Brain microvascular endothelial cell (primary cell): Measurements from ENCODE around the gene TMEM270.
"Not testable (repeated sequence)": the region's sequence is repeated elsewhere in the genome, so short reads cannot be mapped to it uniquely, and the experiment has no call there.

Experiments used
- DNase-seq: peaks from one replicate; pipeline ENCODE4 v3.0.0-alpha.2; 2020
- H3K27ac ChIP-seq: fragments of 250-450 bp; sonication (Bioruptor Pico); 2 replicates; pipeline ENCODE4 v1.5.1; 2020; ENCODE audit warnings: mild to moderate bottlenecking, moderate library complexity
- H3K27me3 ChIP-seq: fragments of 250-450 bp; sonication (Bioruptor Pico); replicated peaks from 2 replicates; pipeline ENCODE4 v1.5.1; 2020; ENCODE audit warnings: mild to moderate bottlenecking
- H3K36me3 ChIP-seq: fragments of 250-450 bp; sonication (Bioruptor Pico); replicated peaks from 2 replicates; pipeline ENCODE4 v1.5.1; 2020; ENCODE audit warnings: mild to moderate bottlenecking
- H3K4me3 ChIP-seq: 2 replicates; pipeline ENCODE4 v1.5.1; 2011; ENCODE audit warnings: low read depth, mild to moderate bottlenecking, control low read depth, low read length, moderate library complexity
- in situ Hi-C: cut with HindIII; loops from 2 replicates; pipeline ENCODE4 v1.10.0; 2017; ENCODE audit warnings: low sequenced_read_pairs, low pct_ligation_motif_present
- TF ChIP-seq, protein P1 (sequence below): IDR thresholded peaks from 2 replicates; pipeline ENCODE4 v1.5.1; 2011; ENCODE audit warnings: low read depth, mild to moderate bottlenecking, moderate library complexity, low read length, control low read depth, inconsistent platforms; ENCODE audit errors: missing control alignments

Gene TMEM270

DNA sequence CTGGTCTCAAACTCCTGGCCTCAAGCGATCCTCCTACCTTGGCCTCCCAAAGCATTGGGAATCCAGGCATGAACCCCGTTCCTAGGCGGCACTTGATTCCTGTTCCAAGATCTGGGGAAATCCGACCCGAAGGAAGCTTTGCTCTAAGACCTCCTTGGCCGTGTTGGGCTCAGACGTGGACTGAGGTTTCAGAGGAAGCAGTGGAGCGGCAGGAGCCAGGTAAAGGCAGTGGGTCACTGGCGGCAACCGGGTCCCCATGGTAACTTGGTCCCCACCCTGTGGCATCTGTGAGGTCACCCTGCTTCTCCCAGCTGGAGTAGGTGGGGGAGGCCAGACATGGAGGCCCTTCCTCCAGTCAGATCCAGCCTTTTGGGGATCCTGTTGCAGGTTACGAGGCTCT lies at the start of gene TMEM270:
TMEM270 (plus strand) TSS at position 301 of the 400 bp plus-strand sequence; CDS start at position 337, 36 bp downstream.
- in situ Hi-C loops, result loop anchor here (25.0 kb wide), 1 partner anchor 326 kb away; no protein-coding TSS in a partner anchor
- TF ChIP-seq, protein P1, sequence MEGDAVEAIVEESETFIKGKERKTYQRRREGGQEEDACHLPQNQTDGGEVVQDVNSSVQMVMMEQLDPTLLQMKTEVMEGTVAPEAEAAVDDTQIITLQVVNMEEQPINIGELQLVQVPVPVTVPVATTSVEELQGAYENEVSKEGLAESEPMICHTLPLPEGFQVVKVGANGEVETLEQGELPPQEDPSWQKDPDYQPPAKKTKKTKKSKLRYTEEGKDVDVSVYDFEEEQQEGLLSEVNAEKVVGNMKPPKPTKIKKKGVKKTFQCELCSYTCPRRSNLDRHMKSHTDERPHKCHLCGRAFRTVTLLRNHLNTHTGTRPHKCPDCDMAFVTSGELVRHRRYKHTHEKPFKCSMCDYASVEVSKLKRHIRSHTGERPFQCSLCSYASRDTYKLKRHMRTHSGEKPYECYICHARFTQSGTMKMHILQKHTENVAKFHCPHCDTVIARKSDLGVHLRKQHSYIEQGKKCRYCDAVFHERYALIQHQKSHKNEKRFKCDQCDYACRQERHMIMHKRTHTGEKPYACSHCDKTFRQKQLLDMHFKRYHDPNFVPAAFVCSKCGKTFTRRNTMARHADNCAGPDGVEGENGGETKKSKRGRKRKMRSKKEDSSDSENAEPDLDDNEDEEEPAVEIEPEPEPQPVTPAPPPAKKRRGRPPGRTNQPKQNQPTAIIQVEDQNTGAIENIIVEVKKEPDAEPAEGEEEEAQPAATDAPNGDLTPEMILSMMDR, result no peak

GRCh38 chr7:73811760-73812168 lies 49.2 kb upstream of the TMEM270 start:
- in situ Hi-C loops, result no loop called here
- TF ChIP-seq, protein P1, result peak; percentile 96
- Histone ChIP-seq H3K27ac (no peak overlapping the region), H3K36me3 (no peaks in the 10 kb centered on the region), H3K27me3 (no peaks in the 10 kb centered on the region), H3K4me3 (no peak overlapping the region)
- peak; percentile 43 for DNase-seq

More for the DNA sequence above, at the start of gene TMEM270:
- Histone ChIP-seq H3K4me3 (no peak within 1 kb of the TSS), H3K27me3 (no peaks in the 10 kb centered on the region), H3K27ac (no peak within 1 kb of the TSS), H3K36me3 (no peaks in the 10 kb centered on the region)
- DNase-seq, result no peak

- Histone ChIP-seq H3K4me3 (no peak overlapping the region), H3K27ac (no peak overlapping the region), H3K36me3 (no peaks in the 10 kb centered on the region), H3K27me3 (no peaks in the 10 kb centered on the region)
- TF ChIP-seq, protein P1, result no peak
- in situ Hi-C loops, result no loop called here
- no peak for DNase-seq
Measured at GRCh38 chr7:73812996-73813395, 48.0 kb upstream of the TMEM270 start.

GRCh38 chr7:73815436-73815835 lies 45.5 kb upstream of the TMEM270 start:
- DNase-seq, result no peak
- Histone ChIP-seq H3K4me3 (no peak overlapping the region), H3K27me3 (no peaks in the 10 kb centered on the region), H3K36me3 (no peaks in the 10 kb centered on the region), H3K27ac (no peak overlapping the region)
- in situ Hi-C loops, result no loop called here
- TF ChIP-seq, protein P1, result no peak

GRCh38 chr7:73817121-73817520 lies 43.8 kb upstream of the TMEM270 start:
- TF ChIP-seq, protein P1, result no peak
- no peaks in the 10 kb centered on the region for H3K27me3 ChIP-seq

GRCh38 chr7:73820013-73820412 lies 40.9 kb upstream of the TMEM270 start:
- H3K4me3 ChIP-seq, result no peak overlapping the region
- TF ChIP-seq, protein P1, result no peak
- H3K27me3 ChIP-seq, result no peaks in the 10 kb centered on the region
- no peak for DNase-seq
- no peak overlapping the region for H3K27ac ChIP-seq
- in situ Hi-C loops, result no loop called here
- no peaks in the 10 kb centered on the region for H3K36me3 ChIP-seq

More at GRCh38 chr7:73817121-73817520, 43.8 kb upstream of the TMEM270 start:
- no peaks in the 10 kb centered on the region for H3K36me3 ChIP-seq
- DNase-seq, result no peak
- in situ Hi-C loops, result no loop called here
- no peak overlapping the region for H3K4me3 ChIP-seq
- H3K27ac ChIP-seq, result no peak overlapping the region

- H3K27me3 ChIP-seq, in situ Hi-C loops, H3K4me3 ChIP-seq, H3K36me3 ChIP-seq, DNase-seq, H3K27ac ChIP-seq: not testable (repeated sequence)
Measured at GRCh38 chr7:73821597-73822285, 39.2 kb upstream of the TMEM270 start.
